Measurements from ENCODE around the gene PARD3B.

- TF ChIP-seq POLR2A (IDR thresholded peaks at IDR 0.05): no peak
- no peak for TF ChIP-seq CTCF (IDR thresholded peaks at IDR 0.05)
These were observed 441.4 kb downstream of the PARD3B start for GRCh38 chr2:204986641-204987040.
